ENCODE results near the gene CCDC141.

GRCh38 chr2:179070895-179071294, 21.0 kb upstream of the CCDC141 start:
- no peak for TF ChIP-seq CTCF (IDR thresholded peaks at IDR 0.05; ENCODE audit: extremely low read depth in 1 of 2, insufficient read depth in 1 of 2, low read depth in 1 of 2, low read length in 2 of 2)
- TF ChIP-seq POLR2A (IDR thresholded peaks at IDR 0.05; ENCODE audit: low read depth, low read length), result no peak
- no peak for TF ChIP-seq POLR2AphosphoS5 (IDR thresholded peaks at IDR 0.05; ENCODE audit: insufficient read depth, low read depth, low read length)
- TF ChIP-seq FOS (IDR thresholded peaks at IDR 0.05; ENCODE audit: borderline replicate concordance, insufficient read depth, low read length), result no peak
- no peak for TF ChIP-seq EZH2 (IDR thresholded peaks at IDR 0.05; ENCODE audit: borderline replicate concordance, low read depth, low read length, severe bottlenecking)
- no peak for TF ChIP-seq JUN (IDR thresholded peaks at IDR 0.05; ENCODE audit: borderline replicate concordance, insufficient read depth, insufficient read length, low read depth)
- TF ChIP-seq MAX (IDR thresholded peaks at IDR 0.05; ENCODE audit: insufficient read depth, insufficient read length), result no peak

Data from endothelial cell of umbilical vein (primary cell).